Stimulated activated CD8-positive, alpha-beta memory T cell treated with anti-CD3 and anti-CD28 coated beads, Interleukin-4, amount 100 ng/mL, for 24 hours (primary cell): ENCODE data around the gene KDELR1.

Experiments used
- DNase-seq: peaks from one replicate; pipeline ENCODE4 v3.0.0-alpha.2; 2020; ENCODE audit warnings: low read depth

Gene KDELR1

GRCh38 chr19:48371367-48371766 is 20.0 kb downstream of the KDELR1 start:
- no peak for DNase-seq

- DNase-seq = no peak
These were observed 20.4 kb downstream of the KDELR1 start for GRCh38 chr19:48370955-48371354.

DNA sequence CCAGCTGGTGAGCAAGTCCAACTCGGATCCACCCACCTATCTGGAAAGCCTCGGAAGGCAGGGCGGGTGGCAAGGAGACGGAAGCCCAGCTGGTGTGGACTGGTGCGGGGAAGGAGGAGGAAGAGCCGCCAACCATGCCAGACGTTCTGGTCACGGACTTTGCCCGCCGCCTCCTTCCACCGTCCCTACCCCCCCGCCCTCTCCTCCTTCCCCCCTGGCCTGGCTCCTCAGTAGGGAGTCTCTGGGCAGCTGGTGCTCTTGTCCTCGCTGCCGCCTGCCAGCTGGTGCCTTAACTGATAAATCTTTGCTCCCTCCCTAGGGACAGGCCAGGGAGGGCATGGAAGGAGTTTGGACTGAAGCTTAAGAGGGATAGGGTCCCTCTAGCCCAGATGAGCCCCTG is 22.4 kb downstream of the KDELR1 start:
- no peak for DNase-seq

GRCh38 chr19:48367855-48368254 is 23.5 kb downstream of the KDELR1 start:
- DNase-seq = no peak

- DNase-seq = no peak
These were observed 25.7 kb downstream of the KDELR1 start for GRCh38 chr19:48365602-48366001.

GRCh38 chr19:48364598-48365348 is 26.6 kb downstream of the KDELR1 start:
- DNase-seq = no peak

DNA sequence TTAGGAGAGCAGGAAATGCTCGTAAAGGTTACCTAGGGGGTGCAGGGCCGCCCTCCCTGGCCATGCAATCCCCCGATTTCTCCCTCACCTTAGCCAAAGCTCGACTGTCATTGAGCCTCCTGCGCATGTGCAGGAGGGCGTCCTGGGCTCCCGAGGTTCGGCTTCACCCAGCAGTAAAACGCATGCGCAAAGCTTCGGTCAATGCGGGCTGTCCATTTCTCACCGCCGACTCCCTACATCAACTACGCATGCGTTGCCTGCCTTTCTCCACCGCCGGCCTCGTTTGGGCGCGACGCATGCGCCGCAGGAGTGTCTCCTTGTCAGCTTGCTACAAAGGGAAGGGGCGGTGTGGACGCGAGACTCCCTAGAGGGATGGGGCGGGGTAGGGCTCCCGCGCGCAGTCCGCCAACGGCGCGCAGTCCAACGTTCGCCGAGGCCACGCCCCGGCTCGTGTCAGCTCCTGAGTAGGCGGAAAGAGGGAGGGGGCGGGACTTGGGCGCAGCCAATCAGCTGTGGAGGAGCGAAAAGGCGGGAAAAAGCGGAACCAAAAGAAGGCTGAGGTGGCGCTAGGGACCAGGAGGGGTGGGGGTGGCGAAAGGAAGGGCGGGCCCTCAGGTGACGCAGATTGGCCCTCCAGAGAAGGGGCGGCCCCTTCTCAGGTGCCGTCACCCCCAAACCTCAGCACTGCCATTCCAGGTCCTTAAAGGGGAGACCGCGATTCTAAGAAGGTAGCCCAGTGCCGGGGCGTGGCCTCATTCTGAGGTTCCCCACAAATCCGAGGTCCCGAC is 27.3 kb downstream of the KDELR1 start, which contains the start of the genes SYNGR4 and TMEM143:
Gene SYNGR4, plus strand, starts transcription at position 558 of the 788 bp plus-strand sequence. CDS start 1,476 bp downstream, outside the sequence.
Gene TMEM143, minus strand, starts transcription at position 131 of the 788 bp plus-strand sequence. Its CDS starts 20 bp downstream, at position 111.
- DNase-seq = peak; percentile 96

DNA sequence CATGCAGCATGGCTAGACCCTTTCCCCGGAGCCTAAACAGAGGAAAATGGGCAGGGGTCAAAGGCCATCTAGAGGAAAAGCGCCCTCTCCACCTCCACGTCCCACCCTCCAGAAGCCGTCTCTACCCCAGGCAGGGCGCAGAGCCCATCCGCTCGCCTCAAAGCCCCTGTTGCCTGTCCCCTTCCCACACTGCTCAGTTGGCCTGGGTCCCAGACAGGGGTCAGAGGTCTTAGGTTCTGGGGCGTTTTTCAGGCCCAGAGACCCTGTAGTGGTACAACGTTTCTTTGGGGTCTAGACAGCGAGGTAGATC is 27.9 kb downstream of the KDELR1 start:
- DNase-seq = no peak

DNA sequence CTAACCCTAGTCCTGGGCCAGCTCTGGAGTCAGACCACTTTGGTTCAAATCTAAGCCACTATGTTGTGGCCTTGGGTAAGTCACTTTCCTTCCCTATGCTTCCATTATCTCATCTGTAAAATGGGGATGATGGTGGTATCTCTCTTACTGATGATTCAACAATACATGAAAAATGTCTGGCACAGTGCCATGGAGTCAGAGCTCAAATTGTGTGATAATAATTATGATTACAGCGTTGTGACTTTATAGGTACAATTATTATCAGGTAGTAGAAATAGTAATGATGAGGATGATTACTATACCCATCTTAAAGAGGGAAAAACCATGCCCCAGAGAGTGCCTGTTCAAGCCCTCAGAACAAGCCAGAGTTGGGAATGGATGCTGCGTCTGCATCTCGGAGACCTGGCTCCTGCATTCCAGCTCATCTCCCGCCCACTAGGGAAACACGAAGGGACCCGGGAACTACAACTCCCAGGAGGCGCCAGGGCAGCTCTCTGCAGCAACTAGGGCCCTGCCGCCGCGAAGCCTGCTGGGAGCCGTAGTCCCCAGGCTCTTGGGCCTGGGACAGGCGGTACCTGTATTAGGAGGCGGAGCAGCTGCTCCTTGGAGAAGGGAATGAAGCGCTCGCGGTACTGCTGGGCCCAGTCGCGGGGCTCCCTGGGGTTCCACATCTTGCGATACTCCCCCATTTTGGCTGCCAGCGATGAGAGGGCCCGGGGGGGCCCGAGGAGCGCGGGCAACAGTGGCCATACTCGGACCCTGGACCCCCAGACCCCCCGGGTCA is 28.4 kb downstream of the KDELR1 start:
- peak; percentile 83 for DNase-seq

- no peak for DNase-seq
These were observed 29.4 kb downstream of the KDELR1 start for GRCh38 chr19:48361912-48362311.

DNA sequence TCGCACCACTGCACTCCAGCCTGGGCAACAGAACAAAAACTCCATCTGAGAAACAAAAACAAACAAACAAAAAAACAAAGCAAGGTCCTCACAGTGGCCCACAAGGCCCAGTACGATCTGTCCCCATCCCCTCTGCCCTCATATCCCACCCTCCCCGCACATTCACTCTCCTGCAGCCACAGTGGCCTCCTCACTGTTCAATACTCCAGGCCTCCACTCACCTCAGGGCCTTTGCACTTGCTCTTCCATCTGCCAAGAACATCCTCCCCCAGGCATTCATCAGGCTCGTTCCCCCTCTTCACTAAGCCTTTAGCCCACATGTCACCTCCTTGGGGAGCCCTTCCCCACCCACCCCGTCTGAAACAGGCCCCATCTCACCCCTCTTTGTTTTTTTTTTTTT is 32.2 kb downstream of the KDELR1 start:
- no peak for DNase-seq

DNA sequence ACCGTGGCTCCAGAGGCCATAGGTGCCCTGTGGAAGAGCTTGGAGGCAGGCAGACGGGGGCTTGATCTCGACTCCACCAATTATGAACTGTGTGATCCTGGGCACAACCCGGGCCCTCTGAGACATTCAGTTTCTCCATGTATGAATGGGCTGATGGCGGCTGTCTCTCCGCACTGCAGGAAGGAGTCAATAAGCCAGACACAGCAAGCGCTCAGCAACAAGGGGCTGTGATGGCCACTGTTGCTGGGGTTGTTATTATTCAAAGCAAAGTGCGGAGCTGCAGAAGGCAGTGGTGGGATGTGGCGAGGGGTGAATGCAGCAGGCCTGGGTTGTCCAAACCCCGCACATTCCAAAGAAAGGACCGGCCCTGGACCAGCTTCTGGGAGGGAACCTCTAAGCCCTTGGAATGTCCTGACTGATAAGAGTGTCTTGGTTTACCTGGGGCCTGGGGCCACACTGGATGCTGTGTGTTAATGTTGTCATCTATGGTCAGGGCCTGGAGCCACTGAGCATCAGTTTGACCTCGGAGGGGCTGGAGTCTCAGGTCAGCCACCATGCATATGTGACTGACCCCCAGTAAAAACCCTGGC is 35.9 kb downstream of the KDELR1 start:
- DNase-seq = no peak

DNA sequence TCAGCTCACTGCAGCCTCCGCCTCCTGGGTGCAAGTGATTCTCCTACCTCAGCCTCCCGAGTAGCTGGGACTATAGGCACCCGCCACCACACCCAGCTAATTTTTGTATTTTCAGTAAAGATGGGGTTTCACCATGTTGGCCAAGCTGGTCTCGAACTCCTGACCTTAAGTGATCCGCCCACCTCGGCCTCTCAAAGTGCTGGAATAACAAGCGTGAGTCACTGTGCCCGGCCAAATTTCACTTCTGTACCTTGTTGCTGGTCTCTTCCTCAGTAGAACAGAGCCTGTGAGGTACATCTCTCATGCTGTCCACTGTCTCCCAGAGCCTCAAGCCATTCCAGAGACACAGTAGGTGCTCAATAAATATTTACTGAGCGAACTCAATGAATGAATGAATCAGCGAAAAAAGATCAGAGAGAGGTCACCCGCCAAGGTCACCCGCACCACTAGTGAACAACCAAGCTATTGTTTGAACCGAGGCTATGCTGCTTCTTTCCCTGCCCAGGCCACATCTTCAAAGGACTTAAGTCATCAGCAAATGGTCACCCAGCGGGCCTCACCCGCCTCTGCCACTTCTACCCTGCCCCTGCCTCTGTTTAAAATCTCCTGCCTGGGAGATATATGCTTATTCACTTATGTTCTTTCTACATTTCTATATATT is 36.9 kb downstream of the KDELR1 start:
- DNase-seq = no peak

GRCh38 chr19:48353677-48354076 is 37.7 kb downstream of the KDELR1 start:
- DNase-seq = no peak

- peak; percentile 72 for DNase-seq
These were observed 40.0 kb downstream of the KDELR1 start for GRCh38 chr19:48351341-48351752.

DNA sequence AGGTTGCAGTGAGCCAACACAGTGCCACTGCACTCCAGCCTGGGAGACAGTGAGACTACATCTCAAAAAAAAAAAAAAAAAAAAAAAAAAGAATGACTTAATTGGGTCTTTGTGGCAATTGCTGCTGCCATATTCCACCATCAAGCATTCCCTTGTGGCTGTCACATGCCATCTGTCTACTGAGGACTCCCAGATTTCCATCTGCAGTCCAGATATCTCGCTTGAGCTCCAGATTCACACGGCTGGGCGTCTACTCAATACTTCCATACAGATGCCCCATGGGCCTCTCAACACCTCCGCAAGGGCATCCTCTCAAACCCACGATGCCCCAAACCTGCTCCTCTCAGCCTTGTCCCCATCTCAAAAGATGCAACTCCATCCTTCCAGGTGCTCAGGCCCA is 40.5 kb downstream of the KDELR1 start:
- DNase-seq = no peak

- no peak for DNase-seq
These were observed 42.6 kb downstream of the KDELR1 start for GRCh38 chr19:48348737-48349136.

- no peak for DNase-seq
These were observed 43.3 kb downstream of the KDELR1 start for GRCh38 chr19:48348045-48348444.

- no peak for DNase-seq
These were observed 45.2 kb downstream of the KDELR1 start for GRCh38 chr19:48346191-48346590.

GRCh38 chr19:48344892-48345291 is 46.5 kb downstream of the KDELR1 start:
- no peak for DNase-seq

DNA sequence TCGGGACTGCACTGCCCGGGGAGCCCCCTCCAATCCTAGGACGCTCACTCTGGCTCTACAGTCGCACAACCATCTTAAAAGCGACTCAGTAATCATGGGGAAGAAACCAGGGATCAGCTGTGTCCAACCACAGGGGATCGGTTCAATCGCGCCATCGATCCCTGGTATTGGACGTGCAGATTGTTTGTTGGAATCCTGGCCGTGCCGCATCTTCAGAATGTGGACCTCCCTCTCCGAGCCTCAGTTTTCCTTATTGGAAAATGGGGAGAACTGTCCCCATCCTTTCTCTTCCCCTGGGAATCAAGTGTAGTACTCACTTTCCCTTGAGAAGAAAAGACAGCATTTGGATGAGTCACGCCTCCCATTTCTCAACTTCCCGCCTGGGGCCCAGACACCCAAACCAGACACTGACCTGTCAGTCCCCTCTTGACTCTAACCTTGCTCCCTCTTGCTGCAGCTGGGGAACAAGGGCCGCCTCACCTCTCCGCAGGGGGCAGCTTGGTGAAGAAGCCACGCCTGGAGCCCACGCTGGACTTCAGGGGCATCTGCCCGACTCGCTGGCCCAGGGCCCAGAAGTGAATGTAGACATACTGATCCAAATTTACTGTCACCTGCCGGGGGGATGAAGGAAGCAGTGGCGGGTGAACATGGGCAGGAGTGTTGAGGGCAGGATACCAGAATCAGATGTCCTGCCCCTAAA is 48.4 kb downstream of the KDELR1 start:
- no peak for DNase-seq
